ENCODE measurements around the gene MYO3B. TPM values are rescaled to one million over a fixed set of nuclear protein-coding genes. Genes with fewer than 3 reads are reported as not detected.

The MYO3B gene
- total RNA-seq, 1 donor from 2014 or later = not detected

GRCh38 chr2:170578606-170579005, 400.7 kb downstream of the MYO3B start:
- ATAC-seq (no peak), DNase-seq (no peak)
- H3K27ac ChIP-seq = no peak overlapping the region
- no peaks in the 10 kb centered on the region for H3K9me3 ChIP-seq
- H3K4me3 ChIP-seq = no peak overlapping the region
- TF ChIP-seq CTCF (IDR thresholded peaks at IDR 0.05) = no peak
- no peaks in the 10 kb centered on the region for H3K27me3 ChIP-seq (ENCODE audit: low read depth)
- no peaks in the 10 kb centered on the region for H3K36me3 ChIP-seq
- no peaks in the 10 kb centered on the region for H3K4me1 ChIP-seq
- intact Hi-C loops (cut with DNase I) = no loop called here

- no peak for TF ChIP-seq CTCF (IDR thresholded peaks at IDR 0.05)
- DNase-seq (no peak), ATAC-seq (no peak)
- no peak overlapping the region for H3K4me3 ChIP-seq
- H3K27ac ChIP-seq = no peak overlapping the region
- no peaks in the 10 kb centered on the region for H3K9me3 ChIP-seq
- intact Hi-C loops (cut with DNase I) = no loop called here
- no peaks in the 10 kb centered on the region for H3K4me1 ChIP-seq
- no peaks in the 10 kb centered on the region for H3K36me3 ChIP-seq
- no peaks in the 10 kb centered on the region for H3K27me3 ChIP-seq (ENCODE audit: low read depth)
Measured at GRCh38 chr2:170579511-170579910, 401.6 kb downstream of the MYO3B start.

GRCh38 chr2:170582313-170582712, 404.4 kb downstream of the MYO3B start:
- Histone ChIP-seq H3K4me1 (no peaks in the 10 kb centered on the region), H3K27ac (no peak overlapping the region), H3K4me3 (no peak overlapping the region), H3K9me3 (no peaks in the 10 kb centered on the region), H3K27me3 (ENCODE audit: low read depth) (no peaks in the 10 kb centered on the region), H3K36me3 (no peaks in the 10 kb centered on the region)
- ATAC-seq (no peak), DNase-seq (no peak)
- intact Hi-C loops (cut with DNase I) = no loop called here
- TF ChIP-seq CTCF (IDR thresholded peaks at IDR 0.05) = no peak

GRCh38 chr2:170582751-170583463, 405.0 kb downstream of the MYO3B start:
- ATAC-seq (no peak), DNase-seq (no peak)
- TF ChIP-seq CTCF (IDR thresholded peaks at IDR 0.05) = no peak
- H3K27me3 ChIP-seq (ENCODE audit: low read depth) = no peaks in the 10 kb centered on the region
- H3K4me3 ChIP-seq = no peak overlapping the region
- H3K4me1 ChIP-seq = no peaks in the 10 kb centered on the region
- no peaks in the 10 kb centered on the region for H3K36me3 ChIP-seq
- no peaks in the 10 kb centered on the region for H3K9me3 ChIP-seq
- intact Hi-C loops (cut with DNase I) = no loop called here
- H3K27ac ChIP-seq = no peak overlapping the region

GRCh38 chr2:170585067-170585466, 407.1 kb downstream of the MYO3B start:
- ATAC-seq = no peak
- no peaks in the 10 kb centered on the region for H3K4me1 ChIP-seq
- no peak for TF ChIP-seq CTCF (IDR thresholded peaks at IDR 0.05)
- H3K27ac ChIP-seq = no peak overlapping the region
- intact Hi-C loops (cut with DNase I) = no loop called here
- no peaks in the 10 kb centered on the region for H3K27me3 ChIP-seq (ENCODE audit: low read depth)
- no peak for DNase-seq
- no peak overlapping the region for H3K4me3 ChIP-seq
- no peaks in the 10 kb centered on the region for H3K9me3 ChIP-seq
- H3K36me3 ChIP-seq = no peaks in the 10 kb centered on the region

Measured in lower lobe of right lung (tissue), 2 donors.